ENCODE measurements around the gene PAIP1.
"Not testable (repeated sequence)": the region's sequence is repeated elsewhere in the genome, so short reads cannot be mapped to it uniquely, and the experiment has no call there.

PAIP1 gene

GRCh38 chr5:43589310-43589709 is 32.4 kb upstream of the PAIP1 start:
- FAIRE-seq (no peak), DNase-seq (ENCODE audit: insufficient read length) (no peak)
- TF ChIP-seq TAF1 (IDR thresholded peaks at IDR 0.05; ENCODE audit: borderline replicate concordance, low read depth, low read length) (no peak), POLR2A (IDR thresholded peaks at IDR 0.05; ENCODE audit: low read depth, low read length) (no peak), POLR2AphosphoS5 (IDR thresholded peaks at IDR 0.05; ENCODE audit: low read depth, low read length) (no peak)

DNA sequence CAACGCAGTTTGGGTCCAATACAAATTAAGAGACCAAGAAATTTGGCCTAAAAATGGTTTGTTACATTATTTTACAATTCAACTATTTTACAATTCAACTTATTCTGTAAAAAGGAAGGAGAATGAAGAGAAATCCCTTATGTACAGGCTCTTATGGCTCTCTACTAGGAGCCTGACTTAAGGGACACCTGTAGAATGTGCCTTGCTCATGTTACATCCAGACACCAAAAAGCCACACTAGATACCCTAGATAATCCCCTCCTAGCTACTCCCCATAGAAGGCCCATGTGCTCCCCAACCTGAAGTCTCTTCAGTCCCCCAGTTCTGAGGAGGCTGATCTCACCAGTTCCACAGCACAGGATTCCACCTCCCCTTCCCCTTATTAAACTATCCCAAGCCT is 32.0 kb upstream of the PAIP1 start:
- no peak for FAIRE-seq
- no peak for DNase-seq (ENCODE audit: insufficient read length)
- TF ChIP-seq POLR2A (IDR thresholded peaks at IDR 0.05; ENCODE audit: low read depth, low read length) (no peak), POLR2AphosphoS5 (IDR thresholded peaks at IDR 0.05; ENCODE audit: low read depth, low read length) (no peak), TAF1 (IDR thresholded peaks at IDR 0.05; ENCODE audit: borderline replicate concordance, low read depth, low read length) (no peak)

- FAIRE-seq (no peak), DNase-seq (ENCODE audit: insufficient read length) (no peak)
- TF ChIP-seq POLR2A (IDR thresholded peaks at IDR 0.05; ENCODE audit: low read depth, low read length) (no peak), TAF1 (IDR thresholded peaks at IDR 0.05; ENCODE audit: borderline replicate concordance, low read depth, low read length) (no peak), POLR2AphosphoS5 (IDR thresholded peaks at IDR 0.05; ENCODE audit: low read depth, low read length) (no peak)
Observed at GRCh38 chr5:43584166-43584699, 27.4 kb upstream of the PAIP1 start.

GRCh38 chr5:43583724-43584123 is 26.8 kb upstream of the PAIP1 start:
- no peak for TF ChIP-seq POLR2A (IDR thresholded peaks at IDR 0.05; ENCODE audit: low read depth, low read length)
- no peak for TF ChIP-seq TAF1 (IDR thresholded peaks at IDR 0.05; ENCODE audit: borderline replicate concordance, low read depth, low read length)
- TF ChIP-seq POLR2AphosphoS5 (IDR thresholded peaks at IDR 0.05; ENCODE audit: low read depth, low read length): no peak
- no peak for FAIRE-seq

GRCh38 chr5:43582082-43583005 is 25.5 kb upstream of the PAIP1 start:
- TF ChIP-seq POLR2A (IDR thresholded peaks at IDR 0.05; ENCODE audit: low read depth, low read length) (no peak), TAF1 (IDR thresholded peaks at IDR 0.05; ENCODE audit: borderline replicate concordance, low read depth, low read length) (no peak), POLR2AphosphoS5 (IDR thresholded peaks at IDR 0.05; ENCODE audit: low read depth, low read length) (no peak)
- FAIRE-seq: no peak
- DNase-seq (ENCODE audit: insufficient read length): no peak

More at GRCh38 chr5:43583724-43584123, 26.8 kb upstream of the PAIP1 start:
- DNase-seq (ENCODE audit: insufficient read length): no peak

DNA sequence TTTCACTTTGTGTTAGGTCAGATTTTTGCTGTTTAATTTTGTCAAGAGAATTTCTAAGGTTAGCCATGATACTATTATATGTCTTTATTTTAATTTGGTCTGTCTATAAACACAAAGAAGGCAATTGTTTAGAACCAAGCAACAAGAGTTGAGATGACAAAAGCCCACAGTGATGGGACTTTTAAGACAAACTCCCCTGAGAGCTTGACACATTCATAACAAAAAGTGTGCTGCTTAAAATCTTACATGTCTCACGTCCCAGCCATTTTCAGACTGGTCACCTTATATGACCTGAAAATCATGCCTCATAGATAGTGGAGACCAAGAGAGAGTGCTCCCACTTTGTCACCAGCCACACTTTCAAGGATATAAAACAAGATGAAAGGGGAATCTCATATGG is 24.5 kb upstream of the PAIP1 start:
- FAIRE-seq: no peak
- TF ChIP-seq POLR2A (IDR thresholded peaks at IDR 0.05; ENCODE audit: low read depth, low read length) (no peak), TAF1 (IDR thresholded peaks at IDR 0.05; ENCODE audit: borderline replicate concordance, low read depth, low read length) (no peak), POLR2AphosphoS5 (IDR thresholded peaks at IDR 0.05; ENCODE audit: low read depth, low read length) (no peak)

GRCh38 chr5:43580402-43581210 is 23.7 kb upstream of the PAIP1 start:
- DNase-seq (ENCODE audit: insufficient read length); FAIRE-seq: not testable (repeated sequence)

More for the DNA sequence above, 24.5 kb upstream of the PAIP1 start:
- no peak for DNase-seq (ENCODE audit: insufficient read length)

GRCh38 chr5:43573058-43573457 is 16.2 kb upstream of the PAIP1 start:
- TF ChIP-seq POLR2A (IDR thresholded peaks at IDR 0.05; ENCODE audit: low read depth, low read length) (no peak), POLR2AphosphoS5 (IDR thresholded peaks at IDR 0.05; ENCODE audit: low read depth, low read length) (no peak), TAF1 (IDR thresholded peaks at IDR 0.05; ENCODE audit: borderline replicate concordance, low read depth, low read length) (no peak)
- DNase-seq (ENCODE audit: insufficient read length): no peak
- FAIRE-seq: no peak

DNA sequence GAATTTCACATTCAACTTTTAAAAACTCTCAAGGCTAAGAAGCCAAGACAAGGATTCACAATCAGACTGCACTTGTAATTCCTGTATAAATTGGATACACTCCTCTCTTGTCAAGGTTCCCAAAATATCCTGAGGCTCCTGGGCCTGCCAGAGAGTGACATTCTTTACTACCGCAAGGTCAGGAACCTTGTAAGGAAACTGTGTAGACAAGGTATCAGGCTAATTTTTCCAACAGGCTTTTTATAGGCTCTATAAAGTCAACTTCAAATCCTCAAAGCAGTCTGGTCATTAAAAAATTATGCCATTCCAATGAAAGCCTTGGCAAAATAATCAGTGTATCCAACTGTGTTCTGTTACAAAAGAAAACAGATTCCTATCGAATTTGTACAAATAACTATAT is 15.5 kb upstream of the PAIP1 start:
- TF ChIP-seq POLR2AphosphoS5 (IDR thresholded peaks at IDR 0.05; ENCODE audit: low read depth, low read length) (no peak), TAF1 (IDR thresholded peaks at IDR 0.05; ENCODE audit: borderline replicate concordance, low read depth, low read length) (no peak), POLR2A (IDR thresholded peaks at IDR 0.05; ENCODE audit: low read depth, low read length) (no peak)
- FAIRE-seq (no peak), DNase-seq (ENCODE audit: insufficient read length) (no peak)

GRCh38 chr5:43571237-43571636 is 14.4 kb upstream of the PAIP1 start:
- no peak for FAIRE-seq
- TF ChIP-seq TAF1 (IDR thresholded peaks at IDR 0.05; ENCODE audit: borderline replicate concordance, low read depth, low read length) (no peak), POLR2A (IDR thresholded peaks at IDR 0.05; ENCODE audit: low read depth, low read length) (no peak), POLR2AphosphoS5 (IDR thresholded peaks at IDR 0.05; ENCODE audit: low read depth, low read length) (no peak)
- DNase-seq (ENCODE audit: insufficient read length): no peak

- TF ChIP-seq POLR2AphosphoS5 (IDR thresholded peaks at IDR 0.05; ENCODE audit: low read depth, low read length) (no peak), POLR2A (IDR thresholded peaks at IDR 0.05; ENCODE audit: low read depth, low read length) (no peak), TAF1 (IDR thresholded peaks at IDR 0.05; ENCODE audit: borderline replicate concordance, low read depth, low read length) (no peak)
- FAIRE-seq (no peak), DNase-seq (ENCODE audit: insufficient read length) (no peak)
Observed at GRCh38 chr5:43570450-43571158, 13.7 kb upstream of the PAIP1 start.

Data from GM12892 (cell line).